Duodenal mucosa (tissue), 2 donors: ENCODE results near the gene ABLIM2.
"Not testable (repeated sequence)": the region's sequence is repeated elsewhere in the genome, so short reads cannot be mapped to it uniquely, and the experiment has no call there.

ENCODE experiments used
- H3K27ac ChIP-seq: one replicate; pipeline ENCODE4 v1.7.0; 2013; ENCODE audit warnings: low read depth, low read length
- H3K27me3 ChIP-seq, 2 donors: one replicate each; pipeline ENCODE4 v1.7.0; 2013; ENCODE audit warnings: low read length in 2 of 2, control low read depth in 1 of 2; ENCODE audit not compliant: insufficient read depth in 2 of 2, control insufficient read depth in 1 of 2
- H3K36me3 ChIP-seq, 2 donors: one replicate each; pipeline ENCODE4 v1.7.0; 2013; ENCODE audit warnings: low read length in 2 of 2, control low read depth in 1 of 2; ENCODE audit not compliant: insufficient read depth in 2 of 2, control insufficient read depth in 1 of 2
- H3K4me1 ChIP-seq, 2 donors: one replicate each; pipeline ENCODE4 v1.7.0; 2013; ENCODE audit warnings: low read length in 2 of 2, control low read depth in 1 of 2; ENCODE audit not compliant: insufficient read depth in 2 of 2, control insufficient read depth in 1 of 2
- H3K4me3 ChIP-seq, 2 donors: one replicate each; pipeline ENCODE4 v1.7.0; 2013; ENCODE audit warnings: low read length in 2 of 2, low read depth in 1 of 2
- H3K9ac ChIP-seq, 2 donors: one replicate each; pipeline ENCODE4 v1.7.0; 2013; ENCODE audit warnings: low read length in 2 of 2, low read depth in 1 of 2
- H3K9me3 ChIP-seq, 2 donors: one replicate each; pipeline ENCODE4 v1.7.0; 2013; ENCODE audit warnings: low read length in 2 of 2, control low read depth in 1 of 2; ENCODE audit not compliant: control insufficient read depth in 1 of 2

Gene ABLIM2

DNA sequence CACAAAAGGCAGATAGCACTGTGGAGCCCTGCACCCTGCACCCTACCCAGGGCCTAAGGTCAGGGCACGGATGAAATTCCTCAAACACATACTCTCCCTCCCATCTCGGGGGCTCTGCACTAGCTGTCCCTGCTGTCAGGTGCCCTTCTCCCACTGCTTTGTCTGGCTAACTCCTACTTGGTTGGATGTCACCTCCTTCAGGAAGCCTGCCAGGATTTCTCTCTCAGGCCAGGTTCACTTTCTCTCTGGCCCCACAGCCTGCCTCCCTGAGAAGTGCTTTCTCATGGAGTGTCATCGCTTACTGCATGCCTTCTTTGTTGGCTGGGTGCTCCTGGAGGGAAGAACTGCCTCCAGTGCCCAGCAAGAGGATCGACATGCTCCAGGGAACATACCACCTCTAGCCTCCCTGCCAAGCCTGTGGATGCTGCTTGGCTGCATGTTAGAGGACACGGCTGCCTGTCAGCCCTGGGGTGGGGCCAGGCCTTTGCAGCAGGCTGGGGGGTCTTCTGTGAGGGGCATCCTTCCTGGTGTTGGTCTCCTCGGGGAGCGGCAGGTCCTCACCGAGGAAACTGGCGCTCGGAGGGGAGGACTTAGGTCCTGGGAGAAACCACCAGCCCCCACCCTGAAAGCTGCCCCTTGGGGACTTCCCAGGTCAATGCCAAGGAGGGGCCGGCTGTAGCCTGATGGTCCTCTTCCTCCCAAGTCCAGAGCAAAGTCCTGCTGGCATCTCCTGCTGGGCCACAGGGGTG lies 15.0 kb downstream of the ABLIM2 start:
- Histone ChIP-seq H3K27me3 (peaks cover 15 to 21% of the 10 kb centered on the region in 2 donors), H3K4me1 (peaks cover 0 to 5% of the 10 kb centered on the region in 2 donors), H3K27ac (no peak overlapping the region), H3K4me3 (no peak overlapping the region), H3K36me3 (no peaks in the 10 kb centered on the region), H3K9ac (no peak overlapping the region), H3K9me3 (no peaks in the 10 kb centered on the region)

GRCh38 chr4:8142556-8142955 lies 16.1 kb downstream of the ABLIM2 start:
- Histone ChIP-seq H3K9me3 (no peaks in the 10 kb centered on the region), H3K4me3 (no peak overlapping the region), H3K4me1 (peaks cover 0 to 5% of the 10 kb centered on the region in 2 donors), H3K27me3 (peaks cover 15 to 21% of the 10 kb centered on the region in 2 donors), H3K27ac (no peak overlapping the region), H3K9ac (no peak overlapping the region), H3K36me3 (no peaks in the 10 kb centered on the region)

- peaks cover 0 to 5% of the 10 kb centered on the region in 2 donors for H3K4me1 ChIP-seq
- H3K9ac ChIP-seq = no peak overlapping the region
- H3K4me3 ChIP-seq = no peak overlapping the region
- no peak overlapping the region for H3K27ac ChIP-seq
- no peaks in the 10 kb centered on the region for H3K36me3 ChIP-seq
- peaks cover 15 to 21% of the 10 kb centered on the region in 2 donors for H3K27me3 ChIP-seq
- H3K9me3 ChIP-seq = no peaks in the 10 kb centered on the region
Measured at GRCh38 chr4:8141935-8142334, 16.7 kb downstream of the ABLIM2 start.

DNA sequence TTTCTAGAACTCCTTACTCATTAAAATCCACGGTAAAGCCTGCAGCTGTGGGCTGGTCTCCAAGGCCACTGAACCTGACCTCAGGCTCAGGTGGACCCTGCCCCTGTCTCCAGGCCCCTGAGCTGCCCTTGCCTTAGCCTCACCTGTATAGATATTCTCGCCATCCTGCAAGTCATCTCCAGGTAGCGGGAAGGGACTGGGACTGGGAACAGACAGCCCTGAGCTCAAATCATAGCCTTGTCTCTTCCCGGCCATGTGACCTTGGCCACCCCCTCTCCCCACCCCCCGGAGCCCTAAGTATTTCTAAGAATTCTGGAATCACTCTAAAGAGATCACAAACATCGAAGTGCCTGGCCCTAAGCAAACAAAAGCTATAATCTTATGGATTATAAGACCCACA lies 17.7 kb downstream of the ABLIM2 start:
- H3K9me3 ChIP-seq = no peaks in the 10 kb centered on the region
- H3K36me3 ChIP-seq = no peaks in the 10 kb centered on the region
- H3K4me1 ChIP-seq = peaks cover 0 to 2% of the 10 kb centered on the region in 2 donors
- H3K27ac ChIP-seq = no peak overlapping the region
- H3K4me3 ChIP-seq = no peak overlapping the region
- no peak overlapping the region for H3K9ac ChIP-seq
- peaks cover 11 to 20% of the 10 kb centered on the region in 2 donors for H3K27me3 ChIP-seq

DNA sequence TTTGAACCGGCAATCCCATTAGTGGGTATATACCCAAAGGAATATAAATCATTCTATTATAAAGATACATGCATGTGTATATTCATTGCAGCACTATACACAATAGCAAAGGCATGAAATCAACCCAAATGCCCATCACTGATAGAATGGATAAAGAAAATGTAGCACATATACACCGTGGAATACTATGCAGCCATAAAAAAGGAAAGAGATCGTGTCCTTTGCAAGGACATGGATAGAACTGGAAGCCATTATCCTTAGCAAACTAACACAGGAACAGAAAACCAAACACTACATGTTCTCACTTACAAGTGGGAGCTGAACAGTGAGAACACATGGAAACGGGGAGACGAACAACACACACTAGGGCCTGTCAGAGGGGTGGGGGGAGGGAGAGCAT lies 18.9 kb downstream of the ABLIM2 start:
- not testable (repeated sequence) for H3K27ac ChIP-seq, H3K9me3 ChIP-seq, H3K4me3 ChIP-seq, H3K36me3 ChIP-seq, H3K9ac ChIP-seq, H3K4me1 ChIP-seq
- peaks cover 3 to 15% of the 10 kb centered on the region in 2 donors for H3K27me3 ChIP-seq

- H3K27ac ChIP-seq = no peak overlapping the region
Measured at GRCh38 chr4:8136972-8137710, 21.5 kb downstream of the ABLIM2 start.

GRCh38 chr4:8136529-8136928 lies 22.1 kb downstream of the ABLIM2 start:
- Histone ChIP-seq H3K9ac (no peak overlapping the region), H3K4me1 (no peaks in the 10 kb centered on the region), H3K4me3 (no peak overlapping the region), H3K9me3 (no peaks in the 10 kb centered on the region), H3K36me3 (no peaks in the 10 kb centered on the region), H3K27ac (no peak overlapping the region), H3K27me3 (no peaks in the 10 kb centered on the region)

More at GRCh38 chr4:8136972-8137710, 21.5 kb downstream of the ABLIM2 start:
- Histone ChIP-seq H3K9me3 (no peaks in the 10 kb centered on the region), H3K36me3 (no peaks in the 10 kb centered on the region), H3K4me1 (no peaks in the 10 kb centered on the region), H3K9ac (no peak overlapping the region), H3K27me3 (no peaks in the 10 kb centered on the region), H3K4me3 (no peak overlapping the region)

DNA sequence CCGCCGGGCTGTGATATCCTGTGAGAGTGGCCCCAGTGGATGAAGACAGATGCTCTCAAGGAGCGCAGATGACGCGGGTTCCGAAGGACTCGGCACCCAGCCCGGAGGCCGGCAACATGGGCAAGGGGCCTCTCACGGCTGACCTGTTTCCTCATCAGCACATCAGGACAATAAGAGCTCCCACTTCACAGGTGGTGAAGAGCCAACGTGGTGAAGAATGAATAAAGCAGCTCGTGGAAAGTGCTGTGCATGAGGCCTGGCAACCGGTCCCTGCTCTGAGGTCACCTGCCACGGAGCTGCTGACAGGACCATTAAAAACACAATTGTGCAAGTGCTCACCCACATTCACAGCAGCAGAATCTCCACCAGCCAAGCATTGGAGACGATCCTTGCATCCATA lies 22.9 kb downstream of the ABLIM2 start:
- Histone ChIP-seq H3K4me3 (no peak overlapping the region), H3K27ac (no peak overlapping the region), H3K36me3 (no peaks in the 10 kb centered on the region), H3K4me1 (no peaks in the 10 kb centered on the region), H3K27me3 (no peaks in the 10 kb centered on the region), H3K9ac (no peak overlapping the region), H3K9me3 (no peaks in the 10 kb centered on the region)

DNA sequence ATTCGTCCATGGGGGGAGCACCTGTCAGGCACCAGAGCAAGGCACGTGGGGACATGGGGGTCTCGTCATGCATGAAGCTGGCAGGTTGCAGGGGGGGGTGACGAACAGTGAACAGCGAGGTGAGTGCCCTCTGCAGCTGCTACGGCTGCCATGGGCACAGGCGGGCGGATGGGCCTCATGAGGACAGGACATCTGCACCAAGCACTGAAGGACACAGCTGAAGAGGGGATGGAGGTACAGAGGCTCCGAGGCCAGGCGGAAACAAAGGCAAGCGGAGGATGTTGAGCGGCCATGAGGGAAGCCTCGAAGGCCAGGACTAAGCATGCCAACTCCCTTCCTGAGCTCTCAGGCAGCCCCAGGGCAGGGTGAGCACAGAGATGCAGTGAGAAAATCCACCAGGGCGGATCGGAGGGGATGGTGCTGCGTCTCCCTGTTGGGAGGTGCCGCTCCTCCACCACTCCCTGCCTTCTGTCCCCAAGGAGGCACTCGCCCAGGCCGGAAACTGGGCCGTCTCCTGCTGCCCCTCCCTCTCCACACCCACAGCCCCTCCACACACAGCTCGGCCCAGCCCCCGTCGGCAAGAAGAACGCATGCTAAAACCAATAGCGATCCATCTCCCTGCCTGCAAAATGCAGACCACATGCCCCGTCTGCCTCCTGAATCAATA lies 24.6 kb downstream of the ABLIM2 start:
- Histone ChIP-seq H3K27me3 (no peaks in the 10 kb centered on the region), H3K9me3 (no peaks in the 10 kb centered on the region), H3K4me3 (no peak overlapping the region), H3K9ac (no peak overlapping the region), H3K36me3 (no peaks in the 10 kb centered on the region), H3K4me1 (no peaks in the 10 kb centered on the region), H3K27ac (no peak overlapping the region)
